HepG2 (cell line): ENCODE results near the gene PPP2R5C.

Experiments used
- ARNT ChIP-seq: fragments of 450-650 bp; IDR thresholded peaks from 2 replicates; pipeline ENCODE4 v1.6.1; 2017
- CTCF ChIP-seq: sonication (generic); formaldehyde crosslinking; IDR thresholded peaks from 2 replicates; pipeline ENCODE4 v1.5.0; 2020; ENCODE audit warnings: mild to moderate bottlenecking, missing genetic modification reagents, moderate library complexity
- GABPB1 ChIP-seq: IDR thresholded peaks from 2 replicates; pipeline ENCODE4 v1.6.1; 2016; ENCODE audit warnings: mild to moderate bottlenecking, missing genetic modification reagents, moderate library complexity, missing compliant biosample characterization
- JUN ChIP-seq: sonication (generic); formaldehyde crosslinking; IDR thresholded peaks from 2 replicates; pipeline ENCODE4 v1.4.0; 2020; ENCODE audit warnings: mild to moderate bottlenecking, missing genetic modification reagents
- POLR2A ChIP-seq, 2 experiments: IDR thresholded peaks; 2 replicates each; pipeline ENCODE4 v1.6.1; 2011; ENCODE audit warnings: low read depth in 2 of 2, low read length in 2 of 2, mild to moderate bottlenecking in 1 of 2, moderate library complexity in 1 of 2; ENCODE audit not compliant: insufficient read depth in 1 of 2
- U2AF1 ChIP-seq: fragments of 200-400 bp; formaldehyde crosslinking; optimal IDR thresholded peaks from 2 replicates; pipeline ENCODE3; 2017; ENCODE audit warnings: mild to moderate bottlenecking, low read depth, low read length
- ZC3H4 ChIP-seq: sonication (generic); formaldehyde crosslinking; IDR thresholded peaks from 2 replicates; pipeline ENCODE4 v1.4.0; 2020; ENCODE audit warnings: missing genetic modification reagents, borderline replicate concordance
- TF ChIP-seq, protein P1 (sequence below): IDR thresholded peaks from 2 replicates; pipeline ENCODE4 v1.6.1; 2016; ENCODE audit warnings: missing compliant biosample characterization, missing genetic modification reagents, borderline replicate concordance

- TF ChIP-seq, protein P1, sequence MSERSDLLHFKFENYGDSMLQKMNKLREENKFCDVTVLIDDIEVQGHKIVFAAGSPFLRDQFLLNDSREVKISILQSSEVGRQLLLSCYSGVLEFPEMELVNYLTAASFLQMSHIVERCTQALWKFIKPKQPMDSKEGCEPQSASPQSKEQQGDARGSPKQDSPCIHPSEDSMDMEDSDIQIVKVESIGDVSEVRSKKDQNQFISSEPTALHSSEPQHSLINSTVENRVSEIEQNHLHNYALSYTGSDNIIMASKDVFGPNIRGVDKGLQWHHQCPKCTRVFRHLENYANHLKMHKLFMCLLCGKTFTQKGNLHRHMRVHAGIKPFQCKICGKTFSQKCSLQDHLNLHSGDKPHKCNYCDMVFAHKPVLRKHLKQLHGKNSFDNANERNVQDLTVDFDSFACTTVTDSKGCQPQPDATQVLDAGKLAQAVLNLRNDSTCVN (CRISPR knock-in tag): no peak
- TF ChIP-seq CTCF (CRISPR knock-in tag) (no peak), JUN (CRISPR knock-in tag) (no peak), ARNT (no peak), ZC3H4 (no peak), GABPB1 (CRISPR knock-in tag) (no peak), POLR2A (IDR thresholded peaks at IDR 0.05; ENCODE audit: insufficient read depth in 1 of 2, low read depth in 2 of 2, low read length in 2 of 2) (no peak), U2AF1 (no peak)
Observed at GRCh38 chr14:101915871-101916815, 154.6 kb downstream of the PPP2R5C start.
